ENCODE measurements around the gene ALK.

DNA sequence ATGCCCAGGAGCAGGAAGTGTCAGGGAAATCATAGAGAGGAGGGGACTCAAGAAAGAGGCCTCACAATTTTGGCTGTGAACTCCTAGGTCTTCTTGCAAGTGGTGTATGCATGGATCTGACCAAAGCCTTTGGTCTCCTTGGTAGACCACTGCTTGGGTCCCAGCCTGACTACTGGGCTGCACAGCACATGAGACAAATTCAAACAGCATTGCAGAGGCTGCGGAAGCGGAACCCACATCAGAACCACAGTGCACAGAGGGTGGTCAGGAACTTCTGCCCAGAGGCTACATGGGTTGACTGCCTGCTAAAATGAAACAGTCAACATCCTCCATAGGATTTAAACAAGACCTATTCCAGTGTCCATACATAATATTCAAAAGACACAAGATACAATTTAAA is 766.8 kb downstream of the ALK start:
- TF ChIP-seq GATA2 (IDR thresholded peaks at IDR 0.05; ENCODE audit: low read depth, low read length), result no peak
- TF ChIP-seq GATA3 (IDR thresholded peaks at IDR 0.05; ENCODE audit: low read depth, low read length), result no peak
